Gastrocnemius medialis (tissue), 4 donors: Measurements from ENCODE around the gene UCK2. TPM values are rescaled to one million over a fixed set of nuclear protein-coding genes. Genes with fewer than 3 reads are reported as not detected.
A peak's percentile ranks its signal among the peaks of the same experiment; 100 is the strongest.

Experiments
- ATAC-seq, 2 donors: fragments of 150-250 bp; one replicate each; pipeline ENCODE4 v1.9.1; 2016
- DNase-seq, 2 donors: peaks; one replicate each; pipeline ENCODE4 v3.0.0-alpha.2; 2019
- H3K27ac ChIP-seq, 4 donors: fragments of 200-600 bp; sonication (generic); 1 replicate in 1 of 4; 2 replicates in 3 of 4; pipeline ENCODE4 v1.5.1; 2016 to 2018; ENCODE audit warnings: mild to moderate bottlenecking in 2 of 4, moderate library complexity in 1 of 4
- H3K27me3 ChIP-seq, 3 donors: fragments of 200-600 bp; sonication (generic) in 2 of 3; 1 replicate in 1 of 3; 2 replicates in 2 of 3; pipeline versions ENCODE4 v1.5.1 to v1.6.0; 2016 to 2019; ENCODE audit warnings: mild to moderate bottlenecking in 1 of 3, moderate library complexity in 1 of 3
- H3K36me3 ChIP-seq, 2 donors: fragments of 200-600 bp; sonication (generic) in 1 of 2; one replicate each; pipeline ENCODE4 v1.5.1; 2017 to 2018
- H3K4me1 ChIP-seq, 2 donors: fragments of 200-600 bp; sonication (generic) in 1 of 2; one replicate each; pipeline ENCODE4 v1.5.1; 2016 to 2017; ENCODE audit warnings: mild to moderate bottlenecking in 2 of 2
- H3K4me3 ChIP-seq, 4 donors: fragments of 200-600 bp; sonication (generic) in 3 of 4; 1 replicate in 1 of 4; 2 replicates in 3 of 4; pipeline ENCODE4 v1.5.1; 2016 to 2019; ENCODE audit warnings: mild to moderate bottlenecking in 2 of 4
- H3K9me3 ChIP-seq, 3 donors: fragments of 200-600 bp; sonication (generic) in 2 of 3; 1 replicate in 1 of 3; 2 replicates in 2 of 3; pipeline ENCODE4 v1.5.1; 2016 to 2019
- CTCF ChIP-seq, 5 experiments: fragments of 450-650 bp in 3 of 5; fragments of 200-600 bp in 2 of 5; sonication (generic) in 2 of 5; IDR thresholded peaks in 4 of 5; conservative IDR thresholded peaks in 1 of 5; 1 replicate in 4 of 5; 2 replicates in 1 of 5; pipeline ENCODE4 v1.5.1; 2016 to 2019; ENCODE audit warnings: antibody characterized with exemption in 5 of 5, mild to moderate bottlenecking in 3 of 5, moderate library complexity in 3 of 5
- POLR2A ChIP-seq, 2 donors: fragments of 450-650 bp; IDR thresholded peaks; one replicate each; pipeline ENCODE4 v1.6.1; 2017; ENCODE audit warnings: antibody characterized with exemption in 2 of 2, mild to moderate bottlenecking in 2 of 2, moderate library complexity in 2 of 2
- in situ Hi-C, 4 donors: fragments of 200-750 bp; cut with MboI; loops; one replicate each; pipeline versions ENCODE4 v1.15.0 to v1.8.0; 2017; ENCODE audit warnings: low sequenced_read_pairs in 4 of 4
- intact Hi-C: fragments of 100-400 bp; cut with DNase I; formaldehyde crosslinking; loops from one replicate; pipeline ENCODE4 v1.15.1; 2023; ENCODE audit warnings: low total_unique reads
- total RNA-seq, 4 donors: library from RNA; depleted of rRNA; stranded (reverse); fragments of >200 nt; gene quantifications; one replicate each; pipeline versions ENCODE4 v1.1.0 to v1.2.3, GENCODE V29; 2016

UCK2 gene
- total RNA-seq, 4 donors from 2014 or later, result 14.0 to 32.7 (median 24.1) TPM

GRCh38 chr1:165880993-165881392 is 53.6 kb downstream of the UCK2 start:
- no peak overlapping the region for H3K27ac ChIP-seq
- intact Hi-C loops, result no loop called here

GRCh38 chr1:165882168-165882837 is 54.9 kb downstream of the UCK2 start:
- no peak overlapping the region for H3K4me3 ChIP-seq
- H3K27me3 ChIP-seq, result no peaks in the 10 kb centered on the region
- H3K27ac ChIP-seq, result no peak overlapping the region
- no peak for TF ChIP-seq CTCF (IDR thresholded peaks at IDR 0.05 in 4 of 5, conservative IDR thresholded peaks at IDR 0.05 in 1 of 5)
- no peak for TF ChIP-seq POLR2A (IDR thresholded peaks at IDR 0.05)
- ATAC-seq (no peak), DNase-seq (no peak)
- no peaks in the 10 kb centered on the region for H3K9me3 ChIP-seq
- in situ Hi-C loops, result no loop called here
- H3K4me1 ChIP-seq, result peaks cover 10 to 14% of the 10 kb centered on the region in 2 donors
- H3K36me3 ChIP-seq, result no peaks in the 10 kb centered on the region
- intact Hi-C loops, result no loop called here

More at GRCh38 chr1:165880993-165881392, 53.6 kb downstream of the UCK2 start:
- Histone ChIP-seq H3K27me3 (no peaks in the 10 kb centered on the region), H3K36me3 (no peaks in the 10 kb centered on the region), H3K4me1 (peaks cover 10 to 14% of the 10 kb centered on the region in 2 donors), H3K9me3 (no peaks in the 10 kb centered on the region), H3K4me3 (no peak overlapping the region)
- no peak for DNase-seq
- no peak for ATAC-seq
- in situ Hi-C loops, result no loop called here
- TF ChIP-seq CTCF (IDR thresholded peaks at IDR 0.05 in 4 of 5, conservative IDR thresholded peaks at IDR 0.05 in 1 of 5), result no peak
- no peak for TF ChIP-seq POLR2A (IDR thresholded peaks at IDR 0.05)

GRCh38 chr1:165883056-165883455 is 55.6 kb downstream of the UCK2 start:
- no peak for DNase-seq
- Histone ChIP-seq H3K4me3 (no peak overlapping the region), H3K4me1 (peaks cover 10 to 14% of the 10 kb centered on the region in 2 donors), H3K9me3 (no peaks in the 10 kb centered on the region), H3K27ac (no peak overlapping the region), H3K27me3 (no peaks in the 10 kb centered on the region), H3K36me3 (no peaks in the 10 kb centered on the region)
- ATAC-seq, result no peak
- TF ChIP-seq CTCF (IDR thresholded peaks at IDR 0.05 in 4 of 5, conservative IDR thresholded peaks at IDR 0.05 in 1 of 5), result no peak
- no peak for TF ChIP-seq POLR2A (IDR thresholded peaks at IDR 0.05)
- in situ Hi-C loops (no loop called here), intact Hi-C loops (no loop called here)

GRCh38 chr1:165884009-165884689 is 56.7 kb downstream of the UCK2 start:
- no peaks in the 10 kb centered on the region for H3K36me3 ChIP-seq
- in situ Hi-C loops (no loop called here), intact Hi-C loops (no loop called here)
- H3K9me3 ChIP-seq, result no peaks in the 10 kb centered on the region
- H3K4me3 ChIP-seq, result no peak overlapping the region
- DNase-seq (no peak), ATAC-seq (peak in 1 of 2 donors; percentile 19)
- peaks cover 10 to 14% of the 10 kb centered on the region in 2 donors for H3K4me1 ChIP-seq
- H3K27me3 ChIP-seq, result no peaks in the 10 kb centered on the region
- peak overlapping the region in 1 of 4 donors; percentile 8 for H3K27ac ChIP-seq
- TF ChIP-seq CTCF (IDR thresholded peaks at IDR 0.05 in 4 of 5, conservative IDR thresholded peaks at IDR 0.05 in 1 of 5) (no peak), POLR2A (IDR thresholded peaks at IDR 0.05) (no peak)
